Measurements from ENCODE around the gene PPP4R1. TPM values are rescaled to one million over a fixed set of nuclear protein-coding genes. Genes with fewer than 3 reads are reported as not detected.

Gene PPP4R1
- total and polyA plus RNA-seq, 8 donors, result 97.6 to 163 (median 109) TPM

GRCh38 chr18:9619056-9619455 lies 4.7 kb upstream of the PPP4R1 start:
- no peak for DNase-seq
- H3K27me3 ChIP-seq, result no peaks in the 10 kb centered on the region
- no peak for ATAC-seq
- H3K4me3 ChIP-seq, result no peak overlapping the region
- no peak for TF ChIP-seq CTCF (IDR thresholded peaks at IDR 0.05)
- H3K9me3 ChIP-seq, result no peaks in the 10 kb centered on the region
- H3K27ac ChIP-seq, result peak overlapping the region; percentile 43 to 48
- intact Hi-C loops (cut with DNase I), result no loop called here
- no peaks in the 10 kb centered on the region for H3K36me3 ChIP-seq
- H3K4me1 ChIP-seq, result peaks cover 2 to 29% of the 10 kb centered on the region in 2 donors

- Histone ChIP-seq H3K36me3 (no peaks in the 10 kb centered on the region), H3K27ac (no peak overlapping the region), H3K9me3 (no peaks in the 10 kb centered on the region), H3K4me1 (peaks cover 2 to 41% of the 10 kb centered on the region in 2 donors), H3K4me3 (no peak overlapping the region), H3K27me3 (no peaks in the 10 kb centered on the region)
- ATAC-seq, result no peak
- intact Hi-C loops (cut with DNase I), result no loop called here
- no peak for TF ChIP-seq CTCF (IDR thresholded peaks at IDR 0.05)
- no peak for DNase-seq
Observed at GRCh38 chr18:9617006-9617542, 2.7 kb upstream of the PPP4R1 start.

- Histone ChIP-seq H3K36me3 (peaks cover 0 to 5% of the 10 kb centered on the region in 2 donors), H3K9me3 (no peaks in the 10 kb centered on the region), H3K4me3 (peak overlapping the region in 1 of 2 donors; percentile 79), H3K27ac (peak overlapping the region; percentile 97), H3K27me3 (no peaks in the 10 kb centered on the region), H3K4me1 (peaks cover 2 to 52% of the 10 kb centered on the region in 2 donors)
- DNase-seq, result no peak
- ATAC-seq, result no peak
- TF ChIP-seq CTCF (IDR thresholded peaks at IDR 0.05), result no peak
- intact Hi-C loops (cut with DNase I), result no loop called here
Observed at GRCh38 chr18:9616049-9616448, 1.7 kb upstream of the PPP4R1 start.

GRCh38 chr18:9615280-9615797 lies 980 bp upstream of the PPP4R1 start:
- H3K4me1 ChIP-seq, result peaks cover 2 to 59% of the 10 kb centered on the region in 2 donors

More at GRCh38 chr18:9615280-9615797, 980 bp upstream of the PPP4R1 start:
- TF ChIP-seq CTCF (IDR thresholded peaks at IDR 0.05), result no peak
- DNase-seq (no peak), ATAC-seq (no peak)
- intact Hi-C loops (cut with DNase I), result no loop called here
- no peaks in the 10 kb centered on the region for H3K9me3 ChIP-seq
- H3K4me3 ChIP-seq, result peak overlapping the region; percentile 53 to 79
- peaks cover 0 to 12% of the 10 kb centered on the region in 2 donors for H3K36me3 ChIP-seq
- H3K27ac ChIP-seq, result peak overlapping the region; percentile 97
- no peaks in the 10 kb centered on the region for H3K27me3 ChIP-seq

Measured in left lung (tissue), 10 donors.